GM19372 (cell line): ENCODE results near the gene FGGY.

Source experiments
- ATAC-seq: cut with Tn5 transposase; IDR thresholded peaks from one replicate; pipeline ENCODE4 v1.9.1; 2021; ENCODE audit warnings: mild to moderate bottlenecking, low read depth, moderate library complexity; ENCODE audit not compliant: unreplicated experiment

FGGY gene

GRCh38 chr1:59739111-59739510 is 442.2 kb downstream of the FGGY start:
- ATAC-seq, result no peak

DNA sequence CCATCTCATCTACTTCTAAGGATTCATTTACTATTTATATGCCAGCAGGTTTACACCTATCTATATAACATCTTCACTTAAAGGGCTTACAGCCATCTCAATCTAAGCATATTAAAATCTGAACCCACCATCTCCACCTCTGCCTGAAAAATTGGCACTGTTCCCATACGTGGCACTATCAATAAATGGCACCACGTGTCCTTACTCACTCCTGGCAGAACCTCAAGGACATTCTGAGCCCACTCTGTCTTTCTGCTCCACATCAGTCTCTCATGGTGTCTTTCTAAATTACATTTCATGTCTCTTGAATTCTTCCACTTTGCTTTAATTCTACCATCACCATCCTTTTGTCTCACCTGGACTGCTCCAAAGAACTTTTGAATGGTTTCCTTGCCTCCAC is 445.6 kb downstream of the FGGY start:
- no peak for ATAC-seq

DNA sequence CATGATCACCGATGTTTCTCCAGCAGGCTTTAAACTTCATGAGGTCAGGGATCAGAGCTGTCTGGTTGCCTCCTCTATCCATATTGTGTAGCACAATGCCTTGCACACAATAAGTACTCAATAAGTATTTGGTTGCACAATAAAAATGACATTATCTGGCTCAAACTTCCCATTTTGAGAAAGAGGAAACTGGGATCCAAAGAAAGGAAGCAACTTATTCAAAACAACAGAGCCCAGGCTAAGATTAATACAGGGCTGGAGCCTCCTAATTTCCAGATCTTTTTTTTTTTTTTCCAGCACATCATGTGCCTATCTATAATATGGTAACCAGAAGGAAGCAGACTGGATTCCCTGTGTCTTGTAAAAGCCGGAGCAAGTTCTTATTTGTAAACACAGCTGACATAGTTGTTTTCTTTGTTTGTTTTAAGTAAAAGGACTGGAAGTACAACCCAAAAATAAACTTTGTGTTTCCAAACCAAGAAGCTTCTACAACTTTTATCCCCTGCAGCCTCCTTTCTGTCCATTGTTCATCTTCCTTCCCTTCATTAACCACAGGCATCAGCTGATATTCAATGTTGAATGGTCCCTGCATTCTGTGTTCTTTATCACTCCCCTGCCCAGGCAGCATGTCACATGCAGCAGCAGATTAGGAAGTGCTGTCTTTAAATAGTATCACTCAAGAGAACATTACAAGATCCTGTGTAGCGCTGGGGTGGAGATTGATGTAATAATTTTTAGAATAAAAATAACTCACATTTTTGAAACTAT is 446.6 kb downstream of the FGGY start:
- ATAC-seq, result no peak

DNA sequence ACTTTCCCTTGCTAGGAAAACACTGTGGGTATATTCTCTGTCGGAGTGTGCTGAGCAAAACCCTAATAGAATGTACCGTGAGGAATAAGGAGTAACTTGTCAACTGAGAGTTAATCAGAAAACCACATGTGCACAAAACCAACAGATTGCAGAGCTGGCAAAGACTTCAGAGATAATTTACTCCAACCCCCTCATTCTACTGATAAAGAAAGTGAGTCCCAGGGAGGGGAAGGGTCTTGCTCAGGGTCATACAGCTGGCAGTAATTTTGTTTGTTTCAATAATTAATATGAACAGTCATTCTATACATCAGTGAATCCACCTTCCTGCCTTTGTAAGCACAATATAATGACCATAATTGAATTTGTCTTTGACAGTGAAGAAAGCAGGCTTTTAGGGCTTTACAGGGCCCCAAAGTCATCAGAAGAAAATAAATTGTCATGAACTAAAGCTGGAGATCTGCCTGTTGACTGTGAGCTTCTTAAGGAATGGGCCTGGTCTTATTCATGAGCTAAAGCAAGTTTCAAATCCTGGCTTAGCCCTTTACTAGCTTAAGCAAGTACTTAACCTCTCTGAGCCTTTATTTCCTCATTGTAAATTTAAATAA is 450.6 kb downstream of the FGGY start:
- ATAC-seq, result no peak

DNA sequence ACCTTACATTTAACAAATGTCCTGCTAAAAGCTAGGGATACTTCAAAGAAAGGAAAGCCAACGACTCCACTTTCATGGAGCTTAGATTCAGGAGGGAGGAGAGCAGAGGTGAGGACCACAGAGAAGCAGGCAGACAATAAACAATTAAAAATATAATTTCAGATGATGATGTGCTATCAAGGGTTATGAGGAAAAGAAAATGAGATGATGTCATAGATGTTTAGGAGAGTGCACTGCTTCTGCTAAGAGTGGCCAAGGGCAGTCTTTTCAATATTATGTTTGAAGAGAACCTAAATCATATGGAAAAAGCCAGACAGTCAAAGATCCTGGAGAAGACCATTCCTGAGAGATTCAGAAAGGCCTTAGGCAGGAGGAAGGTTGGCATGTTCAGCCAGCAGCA is 451.2 kb downstream of the FGGY start:
- no peak for ATAC-seq

- no peak for ATAC-seq
Observed at GRCh38 chr1:59750328-59751003, 453.6 kb downstream of the FGGY start.

- no peak for ATAC-seq
Observed at GRCh38 chr1:59751004-59751395, 454.1 kb downstream of the FGGY start.

DNA sequence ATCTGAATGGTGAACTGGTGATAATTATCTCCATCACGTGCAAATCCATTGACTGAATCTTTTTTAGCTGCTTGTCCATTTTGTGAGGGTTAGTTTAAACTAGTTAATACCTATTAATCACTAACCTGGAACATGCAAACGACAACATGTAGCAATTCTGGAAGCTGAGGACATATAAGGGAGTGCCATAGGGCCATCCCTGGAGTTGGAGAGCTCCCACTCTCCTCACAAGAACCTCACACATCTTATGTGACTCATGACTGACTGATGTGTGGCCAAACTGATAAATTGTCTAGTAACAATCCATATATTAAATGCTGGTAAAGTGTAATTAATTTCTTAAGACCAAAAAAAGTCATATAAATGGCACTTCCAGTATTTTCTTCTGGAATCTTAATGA is 454.9 kb downstream of the FGGY start:
- ATAC-seq, result no peak

GRCh38 chr1:59752556-59753414 is 455.9 kb downstream of the FGGY start:
- ATAC-seq, result no peak

DNA sequence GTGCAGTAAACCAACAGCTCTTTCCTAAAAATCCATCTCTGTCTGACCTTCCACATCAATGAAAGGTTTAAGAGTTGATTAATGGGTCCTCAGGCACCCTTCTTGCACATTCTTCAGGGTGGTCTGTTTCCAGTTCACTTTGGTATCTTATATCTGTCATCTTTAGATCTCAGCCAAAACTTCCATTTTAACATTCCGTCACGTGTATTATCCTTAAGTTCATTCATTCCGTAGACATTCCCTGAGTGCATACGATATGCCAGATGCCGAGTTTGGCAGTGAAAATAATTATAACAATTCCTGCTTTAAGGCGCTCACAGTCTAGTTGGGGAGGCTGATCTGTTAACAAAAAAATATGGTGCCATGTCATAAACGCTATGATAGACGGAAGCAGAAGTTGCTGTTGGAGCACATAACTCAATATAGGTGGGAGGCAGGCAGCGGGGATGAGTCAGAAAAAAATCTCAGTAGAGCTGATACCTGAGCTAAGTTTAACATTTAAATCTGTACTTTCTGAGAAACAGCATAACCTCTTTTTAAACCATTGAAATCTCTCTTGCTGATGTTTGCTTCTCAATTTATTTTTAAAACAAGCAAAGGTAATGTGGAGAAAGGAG is 458.3 kb downstream of the FGGY start:
- no peak for ATAC-seq

DNA sequence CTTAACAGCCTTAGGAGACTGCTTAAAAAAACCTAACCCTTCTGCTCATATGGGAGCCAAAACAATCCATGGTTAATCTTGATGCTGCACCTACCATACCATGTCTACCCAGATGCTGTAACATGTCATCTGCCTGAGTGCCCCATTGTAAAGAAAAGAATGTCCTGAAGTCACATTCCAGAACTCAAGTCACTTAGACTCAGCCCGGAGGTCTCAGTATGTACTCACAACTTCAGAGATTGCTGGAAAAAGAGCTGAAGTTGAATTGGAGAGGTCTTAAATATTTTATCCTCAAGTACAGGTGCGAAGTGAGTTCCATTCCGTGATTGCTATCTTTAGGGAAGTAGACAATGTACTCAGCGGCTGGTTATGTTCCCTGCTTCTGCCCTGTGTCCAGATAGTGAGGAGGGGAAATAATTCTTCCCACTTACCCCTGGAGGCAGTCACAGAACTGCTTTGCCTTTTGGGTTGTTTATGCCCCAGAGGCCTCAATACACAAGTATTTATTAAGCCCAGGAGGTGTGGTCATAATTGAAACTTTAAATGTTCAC is 460.4 kb downstream of the FGGY start:
- ATAC-seq, result no peak

DNA sequence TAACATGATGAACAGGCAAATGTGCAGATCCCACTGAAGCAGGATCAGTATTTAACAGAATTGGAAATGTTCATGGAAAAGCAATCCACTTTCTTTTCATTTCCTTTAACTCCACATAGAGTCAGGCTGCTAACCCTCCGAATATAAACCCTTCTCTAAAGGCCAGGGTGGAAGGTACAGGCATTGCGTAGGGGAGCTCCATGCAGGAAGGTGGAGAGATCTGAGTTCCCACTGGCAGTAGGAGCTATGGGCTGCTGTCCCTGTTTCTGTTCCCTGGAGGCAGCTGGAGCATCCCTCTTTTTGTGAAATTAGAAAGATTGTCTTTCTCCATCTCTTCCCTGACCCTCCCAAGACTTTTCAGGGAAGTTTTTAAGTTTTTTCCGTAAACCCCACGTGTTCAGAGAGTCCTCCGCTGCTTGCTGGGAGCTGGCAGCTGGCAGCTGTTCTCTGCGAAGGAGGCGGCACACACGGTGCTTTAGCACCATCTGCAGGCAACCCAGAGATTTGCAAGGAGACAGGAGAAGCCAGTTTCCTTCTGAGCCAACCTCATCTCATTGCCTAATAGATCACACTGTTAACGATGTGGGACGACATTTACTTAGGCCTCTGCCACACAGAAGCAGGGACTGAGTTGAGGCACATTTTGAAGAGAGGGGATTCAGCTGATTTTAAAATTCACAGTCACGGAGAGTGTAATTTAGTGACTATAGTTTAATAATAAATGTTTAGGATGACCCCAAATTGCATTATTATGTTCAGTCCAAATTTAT is 462.4 kb downstream of the FGGY start:
- peak; percentile 90 for ATAC-seq

DNA sequence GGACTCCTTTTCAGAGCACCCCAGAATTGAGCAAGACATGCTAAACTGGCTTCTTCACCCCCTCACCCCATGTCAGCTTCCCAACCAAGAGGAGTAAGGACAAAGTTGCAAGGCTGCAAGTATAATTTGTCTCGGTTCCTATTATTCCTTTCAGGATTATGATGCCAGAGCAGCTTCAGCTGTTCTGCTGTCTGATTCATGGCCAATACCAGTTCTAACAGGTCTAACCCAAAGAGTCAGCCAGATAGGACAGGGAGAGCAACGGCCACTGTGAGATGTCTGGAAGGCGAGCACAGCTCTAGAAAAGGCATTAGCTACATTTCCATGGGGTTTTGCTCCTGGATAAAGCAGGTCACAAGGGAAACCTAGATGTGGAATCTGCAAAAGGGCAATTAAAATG is 464.5 kb downstream of the FGGY start:
- no peak for ATAC-seq

DNA sequence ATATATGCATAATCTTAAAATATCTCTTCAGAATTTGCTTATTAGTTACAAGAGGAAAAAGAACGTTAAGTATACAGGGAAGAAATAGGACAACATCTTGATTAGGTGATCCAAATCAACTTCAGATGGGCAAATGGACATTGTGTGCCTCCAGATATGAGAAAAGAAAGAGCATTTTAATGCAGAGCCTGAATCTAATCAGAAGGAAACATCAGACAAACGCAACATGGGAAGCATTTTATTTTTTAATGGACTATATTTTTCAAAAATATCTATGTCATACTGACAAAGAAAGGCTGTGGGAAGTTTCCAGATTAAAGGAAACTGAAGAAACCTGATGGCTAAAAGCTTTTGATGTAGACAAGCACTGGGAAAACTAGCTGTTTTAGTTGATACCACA is 466.5 kb downstream of the FGGY start:
- no peak for ATAC-seq

DNA sequence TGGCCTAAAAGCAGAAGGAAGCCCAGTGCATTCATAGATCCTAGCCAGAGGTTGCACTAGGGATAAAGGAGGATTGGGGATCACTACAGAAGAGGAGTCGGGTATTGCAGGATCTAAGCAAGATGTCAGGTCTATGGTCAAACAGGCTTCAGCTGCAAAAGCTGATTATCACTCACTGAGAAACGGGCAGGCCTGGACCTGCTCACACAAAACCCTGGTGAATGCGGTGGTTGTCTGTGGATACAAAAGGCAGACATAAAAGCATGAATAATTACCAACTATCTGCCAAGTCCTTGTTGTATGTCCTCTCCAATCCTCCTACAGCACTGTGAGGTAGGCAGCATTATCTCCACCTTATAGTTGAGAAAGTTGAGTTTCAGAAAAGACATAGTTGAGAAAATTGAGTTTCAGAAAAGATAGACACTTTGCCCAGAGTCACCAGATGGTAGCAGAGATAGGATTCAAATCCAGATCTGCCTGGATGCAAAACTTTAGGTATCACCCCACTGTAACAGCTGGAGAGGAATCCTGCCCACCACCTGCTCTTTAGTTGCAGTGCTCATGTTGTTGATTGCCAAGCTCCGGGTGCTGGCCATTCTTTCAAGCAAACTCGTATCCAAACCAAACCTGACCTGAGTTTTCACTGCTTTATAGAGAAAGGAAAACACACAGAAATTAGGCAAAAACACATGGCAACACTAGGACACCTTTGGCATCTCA is 468.3 kb downstream of the FGGY start:
- ATAC-seq, result no peak

DNA sequence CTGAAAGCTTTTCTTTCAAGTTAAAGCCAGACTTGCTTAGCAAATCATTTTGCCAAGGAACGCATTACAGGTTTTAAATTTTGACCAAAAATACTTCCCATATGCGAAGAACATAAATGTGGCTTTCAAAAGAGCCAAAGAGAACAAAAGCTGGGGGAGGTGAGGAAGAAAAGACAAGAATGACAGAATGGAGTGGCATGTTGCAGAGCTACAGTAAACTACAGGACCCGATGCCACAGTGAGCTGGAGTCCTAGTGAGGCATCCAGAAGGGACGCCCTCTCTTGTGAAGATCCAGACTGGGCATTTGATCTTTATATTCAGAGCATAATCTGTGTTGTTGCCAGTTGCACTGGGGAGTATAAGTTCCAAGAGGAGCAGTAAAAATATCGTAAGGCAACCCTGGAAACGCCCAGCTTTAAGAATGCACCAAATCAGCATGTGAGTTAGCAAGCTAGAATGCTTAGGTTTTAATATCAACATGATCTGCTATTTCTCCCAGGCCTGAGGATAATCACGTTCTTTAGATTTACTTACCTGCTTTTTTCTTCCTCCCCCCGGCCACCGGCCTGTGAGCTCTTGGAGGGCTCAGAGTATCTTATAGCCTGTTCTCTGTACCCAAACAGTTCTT is 469.4 kb downstream of the FGGY start:
- ATAC-seq, result no peak

- no peak for ATAC-seq
Observed at GRCh38 chr1:59767119-59767518, 470.2 kb downstream of the FGGY start.
